C4-2B (cell line): ENCODE results near the gene COX18.

Experiments used
- H3K27ac ChIP-seq: fragments of 450-650 bp; 2 replicates; pipeline ENCODE4 v1.5.1; 2017
- CTCF ChIP-seq: fragments of 450-650 bp; conservative IDR thresholded peaks from 2 replicates; pipeline ENCODE4 v1.5.1; 2017; ENCODE audit warnings: mild to moderate bottlenecking
- ZFX ChIP-seq: fragments of 450-650 bp; IDR thresholded peaks from 2 replicates; pipeline ENCODE4 v1.6.1; 2017

The COX18 gene

GRCh38 chr4:73053076-73053475 lies 16.4 kb downstream of the COX18 start:
- no peak overlapping the region for H3K27ac ChIP-seq
- TF ChIP-seq CTCF: no peak
- TF ChIP-seq ZFX: no peak

GRCh38 chr4:73051625-73052024 lies 17.9 kb downstream of the COX18 start:
- no peak overlapping the region for H3K27ac ChIP-seq
- TF ChIP-seq ZFX: no peak
- TF ChIP-seq CTCF: no peak

GRCh38 chr4:73045879-73046278 lies 23.6 kb downstream of the COX18 start:
- no peak overlapping the region; the same call in 1 of the 2 replicates for H3K27ac ChIP-seq
- TF ChIP-seq ZFX (no peak), CTCF (no peak)

DNA sequence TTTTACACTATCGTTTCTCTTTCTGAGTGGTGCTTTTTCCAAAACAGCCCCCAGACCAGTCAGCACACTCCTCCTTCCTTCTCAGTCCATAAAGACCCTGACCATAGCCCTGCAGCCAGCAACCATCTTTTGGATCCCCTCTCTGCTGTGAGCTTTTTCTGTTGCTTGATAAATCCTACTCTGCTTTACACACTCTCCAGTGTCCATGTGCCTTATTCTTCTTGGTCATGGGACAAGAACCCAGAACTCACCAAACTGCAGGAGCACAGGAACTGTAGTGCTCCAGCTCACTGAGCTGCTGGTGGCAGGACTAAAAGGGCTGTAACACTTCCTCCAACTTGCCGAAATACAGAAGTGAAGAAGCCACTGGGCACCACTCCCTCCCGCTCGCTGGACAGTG lies 32.5 kb downstream of the COX18 start:
- no peak overlapping the region for H3K27ac ChIP-seq
- no peak for TF ChIP-seq ZFX
- TF ChIP-seq CTCF: no peak

DNA sequence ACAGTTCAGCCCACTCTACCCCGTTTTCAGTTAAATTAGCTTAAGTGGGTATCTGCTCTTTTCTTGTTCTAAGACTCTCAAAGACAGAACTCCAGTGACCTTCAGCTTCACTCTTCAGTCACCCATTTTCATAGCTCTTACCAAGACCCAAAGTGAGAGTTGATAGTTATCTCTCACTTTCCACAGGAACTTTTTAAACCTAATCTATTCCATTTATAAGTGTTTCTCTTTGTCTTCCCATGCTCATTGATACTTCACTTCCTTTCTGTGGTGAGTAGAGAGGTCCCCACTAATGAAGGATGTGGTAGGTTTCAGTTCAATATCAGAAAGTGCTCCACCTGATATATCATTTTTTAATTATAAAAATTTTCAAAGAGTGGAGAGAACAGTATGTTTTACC lies 33.4 kb downstream of the COX18 start:
- TF ChIP-seq ZFX (no peak), CTCF (no peak)
- H3K27ac ChIP-seq: no peak overlapping the region

GRCh38 chr4:73034896-73035295 lies 34.6 kb downstream of the COX18 start:
- TF ChIP-seq ZFX: no peak
- TF ChIP-seq CTCF: no peak
- H3K27ac ChIP-seq: no peak overlapping the region

DNA sequence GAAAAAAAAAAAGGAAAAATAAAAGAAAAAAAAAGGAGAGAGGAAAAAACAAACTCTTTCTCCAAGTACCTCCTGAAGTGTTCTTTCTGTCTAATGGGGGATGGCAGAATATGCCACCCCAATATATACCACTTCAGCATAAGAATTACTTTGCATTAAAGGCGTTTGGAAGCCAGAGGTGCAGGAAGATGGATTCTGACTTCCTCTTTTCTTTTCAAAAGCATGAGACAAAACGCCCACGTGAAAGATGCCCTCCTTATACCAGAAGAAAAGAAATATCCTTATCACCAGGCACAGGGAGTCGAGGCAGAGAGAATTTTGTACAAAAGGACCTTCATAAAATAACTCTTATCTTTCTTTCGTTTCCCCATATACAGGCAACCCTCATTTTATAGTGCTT lies 40.9 kb downstream of the COX18 start:
- no peak for TF ChIP-seq ZFX
- no peak for TF ChIP-seq CTCF
- no peak overlapping the region for H3K27ac ChIP-seq
